Measurements from ENCODE around the gene ADRA2C.

Gene ADRA2C

DNA sequence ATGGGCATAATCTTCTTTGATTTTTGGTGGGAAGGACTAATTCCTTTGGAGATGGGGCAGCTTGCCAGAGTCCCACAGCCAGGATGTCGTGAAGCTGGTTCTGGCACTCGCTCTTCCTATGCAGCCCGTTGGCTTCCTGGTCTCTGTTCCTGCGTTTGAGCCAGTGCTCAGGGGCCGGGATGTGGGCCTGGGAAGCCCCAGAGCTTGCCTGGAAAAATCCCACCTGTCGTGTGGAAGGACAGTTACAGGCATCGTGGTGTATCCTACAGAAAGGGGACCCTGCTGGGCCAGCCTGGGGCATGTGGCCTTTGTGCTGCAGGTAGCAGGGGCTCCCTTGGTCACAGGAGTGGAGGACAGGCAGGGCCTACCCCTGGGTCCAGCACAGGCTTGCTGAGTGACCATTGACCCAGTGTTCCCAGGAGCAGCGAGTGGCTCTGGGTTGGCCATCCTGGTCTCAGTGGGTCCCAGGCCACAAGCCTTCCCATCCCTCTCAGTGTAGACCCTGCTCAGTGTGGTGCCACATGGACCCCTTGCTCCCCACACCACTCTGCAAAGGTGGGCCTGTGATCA, 50.2 kb downstream of the ADRA2C start:
- no peak overlapping the region for H3K4me3 ChIP-seq
- H3K9me3 ChIP-seq, result no peaks in the 10 kb centered on the region
- no peaks in the 10 kb centered on the region for H3K36me3 ChIP-seq
- TF ChIP-seq Cebpa-rat (IDR thresholded peaks at IDR 0.05), result no peak
- no peaks in the 10 kb centered on the region for H3K27me3 ChIP-seq
- no peak overlapping the region for H3K27ac ChIP-seq
- H3K9ac ChIP-seq, result no peak overlapping the region
- H3K4me1 ChIP-seq, result no peaks in the 10 kb centered on the region
- H3K4me2 ChIP-seq, result no peak overlapping the region
- H4K20me1 ChIP-seq, result no peaks in the 10 kb centered on the region

DNA sequence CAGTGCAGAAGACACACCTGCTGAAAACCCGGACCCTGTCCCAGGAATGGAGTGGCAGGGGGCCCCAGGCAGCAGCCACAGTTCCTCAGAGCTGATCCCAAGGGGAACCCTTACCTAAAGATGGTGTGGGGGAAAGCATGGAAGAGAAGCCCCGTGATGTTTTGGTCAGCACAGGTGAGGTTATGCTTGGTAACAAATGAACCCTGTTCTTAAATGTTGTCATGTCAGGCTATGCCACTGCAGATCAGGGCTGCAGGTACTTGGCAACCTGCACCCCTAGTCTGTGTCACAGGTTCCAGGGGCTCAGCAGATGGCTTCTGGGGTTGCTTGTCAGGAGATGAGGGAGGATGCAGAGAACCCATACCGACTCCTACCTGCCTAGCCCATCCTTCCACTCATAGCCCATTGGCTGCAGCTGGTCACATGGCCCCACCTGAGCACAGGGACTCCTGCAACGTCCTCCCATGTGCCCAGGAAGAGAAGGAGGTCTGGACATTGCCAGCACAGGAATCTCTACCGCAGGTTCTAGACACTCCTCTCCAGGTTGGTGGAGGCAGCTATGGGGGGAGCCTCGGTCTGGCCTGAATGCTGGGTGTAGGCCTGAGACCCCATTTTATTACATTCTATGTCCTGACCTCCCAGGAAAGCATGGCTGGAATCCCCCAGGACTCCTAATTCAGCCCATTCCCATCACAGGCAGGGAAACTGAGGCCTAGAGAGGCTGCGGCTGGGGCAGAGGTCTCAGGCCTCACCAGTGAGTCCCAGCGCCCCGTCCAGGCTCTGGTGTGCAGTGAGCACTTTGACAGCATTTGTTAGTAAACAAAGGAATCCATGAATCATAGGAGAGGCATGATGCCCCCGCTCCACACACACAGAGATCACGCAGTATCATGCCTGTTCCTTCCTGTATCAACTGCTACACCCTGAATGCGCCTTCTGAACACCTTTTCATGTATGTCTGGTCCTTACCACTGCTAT, 51.1 kb downstream of the ADRA2C start:
- TF ChIP-seq Cebpa-rat (IDR thresholded peaks at IDR 0.05), result no peak
- no peak overlapping the region for H3K4me2 ChIP-seq
- no peaks in the 10 kb centered on the region for H3K4me1 ChIP-seq
- H3K4me3 ChIP-seq, result no peak overlapping the region
- H3K9me3 ChIP-seq, result no peaks in the 10 kb centered on the region
- H3K27me3 ChIP-seq, result no peaks in the 10 kb centered on the region
- H3K36me3 ChIP-seq, result no peaks in the 10 kb centered on the region
- H3K9ac ChIP-seq, result no peak overlapping the region
- no peaks in the 10 kb centered on the region for H4K20me1 ChIP-seq
- H3K27ac ChIP-seq, result no peak overlapping the region
